Measurements from ENCODE around the gene TYMP.
"Not testable (repeated sequence)": the region's sequence is repeated elsewhere in the genome, so short reads cannot be mapped to it uniquely, and the experiment has no call there.

The TYMP gene

GRCh38 chr22:50525104-50525857 lies 4.5 kb downstream of the TYMP start, which contains the start of gene SCO2:
Gene SCO2 (minus strand): TSS chr22:50525598. CDS start chr22:50524411, 1,187 bp downstream.
- peak; percentile 93 for DNase-seq (ENCODE audit: low read depth, low spot score)

- DNase-seq (ENCODE audit: low read depth, low spot score), result no peak
Observed at GRCh38 chr22:50524676-50525103, 5.1 kb downstream of the TYMP start.

- no peak for DNase-seq (ENCODE audit: low read depth, low spot score)
Observed at GRCh38 chr22:50523806-50524675, 5.8 kb downstream of the TYMP start.

GRCh38 chr22:50523458-50523805 lies 6.4 kb downstream of the TYMP start:
- DNase-seq (ENCODE audit: low read depth, low spot score), result no peak

- DNase-seq (ENCODE audit: low read depth, low spot score), result no peak
Observed at GRCh38 chr22:50522806-50523438, 6.9 kb downstream of the TYMP start.

- DNase-seq (ENCODE audit: low read depth, low spot score), result no peak
Observed at GRCh38 chr22:50522208-50522805, 7.5 kb downstream of the TYMP start.

GRCh38 chr22:50521710-50522109 lies 8.1 kb downstream of the TYMP start:
- DNase-seq (ENCODE audit: low read depth, low spot score), result no peak

GRCh38 chr22:50520826-50521453 lies 8.9 kb downstream of the TYMP start:
- DNase-seq (ENCODE audit: low read depth, low spot score), result no peak

GRCh38 chr22:50520184-50520583 lies 9.6 kb downstream of the TYMP start:
- DNase-seq (ENCODE audit: low read depth, low spot score), result not testable (repeated sequence)

GRCh38 chr22:50519151-50519550 lies 10.7 kb downstream of the TYMP start:
- DNase-seq (ENCODE audit: low read depth, low spot score), result no peak

- no peak for DNase-seq (ENCODE audit: low read depth, low spot score)
Observed at GRCh38 chr22:50518606-50519005, 11.2 kb downstream of the TYMP start.

- no peak for DNase-seq (ENCODE audit: low read depth, low spot score)
Observed at GRCh38 chr22:50517495-50518260, 12.1 kb downstream of the TYMP start.

GRCh38 chr22:50516891-50517290 lies 12.9 kb downstream of the TYMP start:
- DNase-seq (ENCODE audit: low read depth, low spot score), result no peak

GRCh38 chr22:50516068-50516467 lies 13.7 kb downstream of the TYMP start:
- DNase-seq (ENCODE audit: low read depth, low spot score), result no peak

- no peak for DNase-seq (ENCODE audit: low read depth, low spot score)
Observed at GRCh38 chr22:50513175-50513574, 16.6 kb downstream of the TYMP start.

GRCh38 chr22:50508897-50509296 lies 20.9 kb downstream of the TYMP start:
- DNase-seq (ENCODE audit: low read depth, low spot score), result no peak

GRCh38 chr22:50507991-50508884 lies 21.6 kb downstream of the TYMP start, which contains the start of gene NCAPH2:
Gene NCAPH2 (plus strand): TSS chr22:50508224. CDS start chr22:50508338, 114 bp downstream.
- peak; percentile 98 for DNase-seq (ENCODE audit: low read depth, low spot score)

- DNase-seq (ENCODE audit: low read depth, low spot score), result peak; percentile 81
Observed at GRCh38 chr22:50507421-50507990, 22.3 kb downstream of the TYMP start, which contains the start of gene LMF2. Gene LMF2 (minus strand): TSS chr22:50507702. CDS start chr22:50507675, 27 bp downstream.
